GM12891 (cell line): Measurements from ENCODE around the gene CHI3L1.

ENCODE experiments used
- PAX5 ChIP-seq: IDR thresholded peaks from 2 replicates; pipeline ENCODE4 v1.6.1; 2011; ENCODE audit warnings: low read length, moderate library complexity, mild to moderate bottlenecking; ENCODE audit not compliant: insufficient read depth, severe bottlenecking
- POLR2A ChIP-seq: IDR thresholded peaks from 2 replicates; pipeline ENCODE4 v1.6.1; 2011; ENCODE audit warnings: low read depth, low read length, control low read depth
- POLR2AphosphoS5 ChIP-seq: IDR thresholded peaks from 2 replicates; pipeline ENCODE4 v1.6.1; 2011; ENCODE audit warnings: low read depth, low read length, control low read depth
- POU2F2 ChIP-seq: IDR thresholded peaks from 2 replicates; pipeline ENCODE4 v1.6.1; 2011; ENCODE audit warnings: low read depth, mild to moderate bottlenecking, control low read depth, low read length, moderate library complexity
- SPI1 ChIP-seq: IDR thresholded peaks from 2 replicates; pipeline ENCODE4 v1.6.1; 2011; ENCODE audit warnings: low read depth, low read length, control low read depth
- TAF1 ChIP-seq: IDR thresholded peaks from 2 replicates; pipeline ENCODE4 v1.6.1; 2011; ENCODE audit warnings: low read depth, low read length, control low read depth

DNA sequence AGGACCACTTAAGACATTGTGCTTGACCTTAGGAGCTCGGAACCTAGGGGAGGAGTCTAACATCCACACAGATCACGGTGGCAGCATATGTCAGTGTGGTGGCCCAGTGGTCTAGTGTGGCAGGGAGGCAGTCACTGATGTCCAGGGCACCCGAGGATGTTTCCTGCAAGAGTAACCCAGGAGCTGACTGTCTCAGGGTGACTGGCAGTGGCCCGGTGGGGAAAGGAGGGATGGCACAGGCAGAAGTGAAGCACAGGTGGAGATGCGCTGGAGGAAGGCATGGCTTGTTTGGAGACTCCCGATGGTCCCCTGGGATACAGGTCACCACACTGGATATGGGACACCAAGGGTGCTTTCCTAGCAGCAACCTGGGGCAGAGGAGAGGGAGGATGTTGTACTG, 26.6 kb upstream of the CHI3L1 start:
- TF ChIP-seq PAX5 (no peak), TAF1 (no peak), POLR2A (no peak), POLR2AphosphoS5 (no peak), SPI1 (no peak), POU2F2 (no peak)
